H9 (cell line): ENCODE results near the gene UBAC1. TPM values are rescaled to one million over a fixed set of nuclear protein-coding genes. Genes with fewer than 3 reads are reported as not detected.

Experiments used
- DNase-seq: peaks from one replicate; pipeline ENCODE4 v3.0.0-alpha.2; 2017
- H2AFZ ChIP-seq: one replicate; pipeline ENCODE4 v1.6.1; 2013; ENCODE audit warnings: mild to moderate bottlenecking, low read length, control low read depth, moderate library complexity
- H2AK5ac ChIP-seq: 2 replicates; pipeline ENCODE4 v1.6.1; 2013; ENCODE audit warnings: low read length, control low read depth, mixed read lengths; ENCODE audit not compliant: insufficient read length
- H2BK120ac ChIP-seq: one replicate; pipeline ENCODE4 v1.6.1; 2013; ENCODE audit warnings: low read depth, mild to moderate bottlenecking, low read length, control low read depth, inconsistent platforms; ENCODE audit not compliant: poor library complexity, severe bottlenecking
- H2BK12ac ChIP-seq: 2 replicates; pipeline ENCODE4 v1.6.1; 2013; ENCODE audit warnings: low read length, control low read depth, mixed read lengths, low read depth; ENCODE audit not compliant: insufficient read length
- H2BK15ac ChIP-seq: 2 replicates; pipeline ENCODE4 v1.6.1; 2013; ENCODE audit warnings: low read depth, low read length, control low read depth
- H2BK20ac ChIP-seq: one replicate; pipeline ENCODE4 v1.6.1; 2013; ENCODE audit warnings: low read depth, mild to moderate bottlenecking, low read length, control low read depth, inconsistent platforms; ENCODE audit not compliant: poor library complexity, severe bottlenecking
- H2BK5ac ChIP-seq: 2 replicates; pipeline ENCODE4 v1.6.1; 2013; ENCODE audit warnings: low read length, control low read depth, mixed read lengths; ENCODE audit not compliant: insufficient read length
- H3K14ac ChIP-seq: 2 replicates; pipeline ENCODE4 v1.6.1; 2013; ENCODE audit warnings: low read length, control low read depth; ENCODE audit not compliant: insufficient read depth
- H3K18ac ChIP-seq: 2 replicates; pipeline ENCODE4 v1.6.1; 2013; ENCODE audit warnings: low read depth, mild to moderate bottlenecking, mixed read lengths, low read length, control low read depth; ENCODE audit not compliant: insufficient read length
- H3K23ac ChIP-seq: 2 replicates; pipeline ENCODE4 v1.6.1; 2013; ENCODE audit warnings: low read length, control low read depth, mixed read lengths, low read depth; ENCODE audit not compliant: insufficient read length
- H3K23me2 ChIP-seq: 2 replicates; pipeline ENCODE4 v1.6.1; 2013; ENCODE audit warnings: low read depth, mild to moderate bottlenecking, mixed read lengths, low read length, control low read depth; ENCODE audit not compliant: insufficient read length, poor library complexity, severe bottlenecking
- H3K27ac ChIP-seq: 2 replicates; pipeline ENCODE4 v1.5.1; 2013; ENCODE audit warnings: low read length, control low read depth, mixed read lengths, low read depth; ENCODE audit not compliant: insufficient read length
- H3K27me3 ChIP-seq: 2 replicates; pipeline ENCODE4 v1.6.1; 2013; ENCODE audit warnings: low read length, control low read depth, inconsistent platforms; ENCODE audit not compliant: insufficient read depth
- H3K4ac ChIP-seq: 2 replicates; pipeline ENCODE4 v1.6.1; 2013; ENCODE audit warnings: low read depth, mild to moderate bottlenecking, control low read depth, inconsistent platforms, low read length, moderate library complexity
- H3K4me1 ChIP-seq: 2 replicates; pipeline ENCODE4 v1.6.1; 2013; ENCODE audit warnings: low read length, control low read depth, inconsistent platforms; ENCODE audit not compliant: insufficient read depth
- H3K4me2 ChIP-seq: 2 replicates; pipeline ENCODE4 v1.6.1; 2013; ENCODE audit warnings: low read length, control low read depth, mixed read lengths; ENCODE audit not compliant: insufficient read length, insufficient read depth
- H3K56ac ChIP-seq: 2 replicates; pipeline ENCODE4 v1.6.1; 2013; ENCODE audit warnings: low read depth, mild to moderate bottlenecking, mixed read lengths, low read length, control low read depth; ENCODE audit not compliant: insufficient read length
- H3K79me1 ChIP-seq: 2 replicates; pipeline ENCODE4 v1.6.1; 2013; ENCODE audit warnings: low read depth, mild to moderate bottlenecking, moderate library complexity, low read length, control low read depth, inconsistent platforms; ENCODE audit not compliant: insufficient read depth, poor library complexity, severe bottlenecking
- H3K79me2 ChIP-seq: 2 replicates; pipeline ENCODE4 v1.6.1; 2013; ENCODE audit warnings: low read length, control low read depth, inconsistent platforms; ENCODE audit not compliant: insufficient read depth
- H3K9ac ChIP-seq: 2 replicates; pipeline ENCODE4 v1.6.1; 2013; ENCODE audit warnings: low read length, control low read depth, mixed read lengths; ENCODE audit not compliant: insufficient read length; ENCODE audit errors: extremely low read depth
- H3K9me3 ChIP-seq: one replicate; pipeline ENCODE4 v1.6.1; 2013; ENCODE audit warnings: low read depth, low read length, inconsistent platforms; ENCODE audit not compliant: control insufficient read depth
- H3T11ph ChIP-seq: one replicate; pipeline ENCODE4 v1.6.1; 2013; ENCODE audit warnings: mild to moderate bottlenecking, low read length, control low read depth, inconsistent platforms
- H4K20me1 ChIP-seq: one replicate; pipeline ENCODE4 v1.6.1; 2013; ENCODE audit not compliant: control insufficient read depth, insufficient read length, insufficient read depth
- H4K5ac ChIP-seq: 2 replicates; pipeline ENCODE4 v1.6.1; 2013; ENCODE audit warnings: low read depth, mild to moderate bottlenecking, mixed read lengths, low read length, control low read depth; ENCODE audit not compliant: insufficient read length
- H4K8ac ChIP-seq: replicated peaks from 2 replicates; pipeline ENCODE4 v1.6.1; 2013; ENCODE audit warnings: low read length, control low read depth, mixed read lengths, low read depth; ENCODE audit not compliant: insufficient read length
- H4K91ac ChIP-seq: 2 replicates; pipeline ENCODE4 v1.6.1; 2013; ENCODE audit warnings: low read depth, mild to moderate bottlenecking, moderate library complexity, mixed read lengths, low read length, control low read depth; ENCODE audit not compliant: insufficient read length
- H3K27ac Mint-ChIP-seq, 3 experiments: 2 replicates in 2 of 3; 3 replicates in 1 of 3; pipeline ENCODE4 v1.8.0; 2020 to 2021; ENCODE audit warnings: mixed read lengths in 3 of 3, mild to moderate bottlenecking in 1 of 3, moderate library complexity in 1 of 3
- H3K27me3 Mint-ChIP-seq: 2 replicates; pipeline ENCODE4 v1.8.0; 2021; ENCODE audit warnings: low read depth, mild to moderate bottlenecking, moderate library complexity, mixed read lengths
- H3K36me3 Mint-ChIP-seq, 3 experiments: 2 replicates in 2 of 3; 3 replicates in 1 of 3; pipeline ENCODE4 v1.8.0; 2020 to 2021; ENCODE audit warnings: low read depth in 3 of 3, mixed read lengths in 3 of 3; ENCODE audit not compliant: insufficient read depth in 1 of 3
- H3K4me1 Mint-ChIP-seq, 2 experiments: 2 replicates each; pipeline ENCODE4 v1.8.0; 2020; ENCODE audit warnings: mixed read lengths in 2 of 2
- H3K4me3 Mint-ChIP-seq, 2 experiments: 2 replicates in 1 of 2; 3 replicates in 1 of 2; pipeline ENCODE4 v1.8.0; 2020 to 2021; ENCODE audit warnings: mild to moderate bottlenecking in 2 of 2, mixed read lengths in 2 of 2, moderate library complexity in 1 of 2
- H3K9me3 Mint-ChIP-seq, 2 experiments: 2 replicates in 1 of 2; 3 replicates in 1 of 2; pipeline ENCODE4 v1.8.0; 2020; ENCODE audit warnings: mild to moderate bottlenecking in 2 of 2, mixed read lengths in 2 of 2, moderate library complexity in 1 of 2
- CTCF ChIP-seq: fragments of 200-600 bp; sonication (generic); conservative IDR thresholded peaks from 3 replicates; pipeline ENCODE4 v1.8.0; 2021; ENCODE audit warnings: antibody characterized with exemption, mild to moderate bottlenecking
- WGBS: extraction: QIAGEN DNeasy Blood & Tissue Kit; methylation state at CpG from one replicate; pipeline ENCODE4 v1.1.7; 2013; ENCODE audit warnings: missing lambda C conversion rate, low lambda C conversion rate, mixed read lengths; ENCODE audit not compliant: insufficient read length; ENCODE audit errors: extremely low coverage; 5-methylcytosine and 5-hydroxymethylcytosine counted together
- total RNA-seq: library from RNA; stranded (reverse); gene quantifications from 2 replicates; pipeline ENCODE4 v1.2.1, GENCODE V29; 2021

Gene UBAC1
- total RNA-seq, 1 experiment from 2014 or later, result 47.5 TPM

GRCh38 chr9:135990468-135991429 is 29.6 kb upstream of the UBAC1 start:
- H2BK20ac ChIP-seq, result no peak overlapping the region
- no peak overlapping the region for H3K4ac ChIP-seq
- no peak overlapping the region for H4K8ac ChIP-seq
- DNase-seq, result peak; percentile 78
- H2BK12ac ChIP-seq, result no peak overlapping the region
- H3T11ph ChIP-seq, result no peak overlapping the region
- H3K56ac ChIP-seq, result no peak overlapping the region
- no peak overlapping the region for H2BK15ac ChIP-seq
- H4K20me1 ChIP-seq, result no peaks in the 10 kb centered on the region
- no peaks in the 10 kb centered on the region for H3K4me1 ChIP-seq
- 100% methylated on average over 1 of the region's 21 CpGs for WGBS
- no peaks in the 10 kb centered on the region for H3K79me1 ChIP-seq
- H3K4me2 ChIP-seq, result no peak overlapping the region
- Mint-ChIP-seq H3K9me3 (no peaks in the 10 kb centered on the region), H3K4me3 (peak overlapping the region in 1 of 2 experiments; percentile 23; a peak in 2 of 5 replicates), H3K4me1 (peaks cover 14 to 40% of the 10 kb centered on the region in 2 experiments), H3K27ac (no peak overlapping the region), H3K36me3 (no peaks in the 10 kb centered on the region), H3K27me3 (no peaks in the 10 kb centered on the region)
- no peak overlapping the region for H3K23ac ChIP-seq
- no peak overlapping the region for H4K5ac ChIP-seq
- H2BK120ac ChIP-seq, result no peak overlapping the region
- H4K91ac ChIP-seq, result no peak overlapping the region
- no peak overlapping the region for H2AFZ ChIP-seq
- no peaks in the 10 kb centered on the region for H3K9me3 ChIP-seq
- no peak overlapping the region for H3K27ac ChIP-seq
- no peak for TF ChIP-seq CTCF
- H3K18ac ChIP-seq, result no peak overlapping the region
- no peaks in the 10 kb centered on the region for H3K23me2 ChIP-seq
- H3K9ac ChIP-seq, result no peak overlapping the region
- no peaks in the 10 kb centered on the region for H3K27me3 ChIP-seq
- no peak overlapping the region for H2AK5ac ChIP-seq
- no peak overlapping the region for H2BK5ac ChIP-seq
- H3K14ac ChIP-seq, result no peak overlapping the region
- no peaks in the 10 kb centered on the region for H3K79me2 ChIP-seq
